ENCODE data around the gene USP34. TPM values are rescaled to one million over a fixed set of nuclear protein-coding genes. Genes with fewer than 3 reads are reported as not detected.
A peak's percentile ranks its signal among the peaks of the same experiment; 100 is the strongest.

The USP34 gene
- total and polyA plus RNA-seq, 9 of the 15 experiments (the other 6 are each of a cell fraction or from before 2014, with no cell fraction given): 19.8 to 108 (median 67.8) TPM

DNA sequence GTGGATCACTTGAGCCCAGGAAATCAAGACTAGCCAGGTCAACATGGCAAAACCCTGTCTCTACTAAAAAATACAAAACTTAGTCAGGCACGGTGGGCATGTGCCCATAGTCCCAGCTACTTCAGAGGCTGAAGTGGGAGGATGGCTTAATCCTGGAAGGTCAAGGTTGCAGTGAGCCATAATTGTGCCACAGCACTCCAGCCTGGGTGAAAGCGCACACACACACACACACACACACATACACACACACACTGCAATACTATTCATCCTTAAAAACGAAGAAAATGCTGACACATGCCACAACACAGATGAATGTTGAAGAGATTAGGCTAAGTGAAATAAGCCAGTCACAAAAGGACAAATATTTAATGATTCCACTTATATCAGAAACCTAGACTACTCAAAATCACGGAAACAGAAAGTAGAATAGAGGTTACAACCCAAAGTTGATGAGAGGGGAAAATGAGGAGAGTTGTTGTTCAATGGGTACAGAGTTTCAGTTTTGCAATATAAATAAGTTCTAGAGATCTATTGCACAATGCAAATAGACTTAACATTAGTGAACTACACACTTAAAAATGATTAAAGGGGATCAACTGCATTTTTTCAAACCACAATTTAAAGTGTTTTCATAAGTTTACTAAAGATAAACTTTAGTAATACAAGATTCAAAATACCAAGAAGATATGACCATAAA lies 114.5 kb downstream of the USP34 start (continued):
- TF ChIP-seq, protein P1, sequence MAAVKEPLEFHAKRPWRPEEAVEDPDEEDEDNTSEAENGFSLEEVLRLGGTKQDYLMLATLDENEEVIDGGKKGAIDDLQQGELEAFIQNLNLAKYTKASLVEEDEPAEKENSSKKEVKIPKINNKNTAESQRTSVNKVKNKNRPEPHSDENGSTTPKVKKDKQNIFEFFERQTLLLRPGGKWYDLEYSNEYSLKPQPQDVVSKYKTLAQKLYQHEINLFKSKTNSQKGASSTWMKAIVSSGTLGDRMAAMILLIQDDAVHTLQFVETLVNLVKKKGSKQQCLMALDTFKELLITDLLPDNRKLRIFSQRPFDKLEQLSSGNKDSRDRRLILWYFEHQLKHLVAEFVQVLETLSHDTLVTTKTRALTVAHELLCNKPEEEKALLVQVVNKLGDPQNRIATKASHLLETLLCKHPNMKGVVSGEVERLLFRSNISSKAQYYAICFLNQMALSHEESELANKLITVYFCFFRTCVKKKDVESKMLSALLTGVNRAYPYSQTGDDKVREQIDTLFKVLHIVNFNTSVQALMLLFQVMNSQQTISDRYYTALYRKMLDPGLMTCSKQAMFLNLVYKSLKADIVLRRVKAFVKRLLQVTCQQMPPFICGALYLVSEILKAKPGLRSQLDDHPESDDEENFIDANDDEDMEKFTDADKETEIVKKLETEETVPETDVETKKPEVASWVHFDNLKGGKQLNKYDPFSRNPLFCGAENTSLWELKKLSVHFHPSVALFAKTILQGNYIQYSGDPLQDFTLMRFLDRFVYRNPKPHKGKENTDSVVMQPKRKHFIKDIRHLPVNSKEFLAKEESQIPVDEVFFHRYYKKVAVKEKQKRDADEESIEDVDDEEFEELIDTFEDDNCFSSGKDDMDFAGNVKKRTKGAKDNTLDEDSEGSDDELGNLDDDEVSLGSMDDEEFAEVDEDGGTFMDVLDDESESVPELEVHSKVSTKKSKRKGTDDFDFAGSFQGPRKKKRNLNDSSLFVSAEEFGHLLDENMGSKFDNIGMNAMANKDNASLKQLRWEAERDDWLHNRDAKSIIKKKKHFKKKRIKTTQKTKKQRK (IDR thresholded peaks at IDR 0.05; ENCODE audit: borderline replicate concordance, low read depth, low read length): no peak
- TF ChIP-seq BRCA1 (IDR thresholded peaks at IDR 0.05) (no peak), BRCA1 (CRISPR knock-in tag; IDR thresholded peaks at IDR 0.05) (no peak), FOXJ2 (tag; IDR thresholded peaks at IDR 0.05) (no peak), SP1 (CRISPR knock-in tag; IDR thresholded peaks at IDR 0.05) (no peak), ADNP (tag; IDR thresholded peaks at IDR 0.05) (no peak), STAG1 (CRISPR knock-in tag; IDR thresholded peaks at IDR 0.05; ENCODE audit: borderline replicate concordance) (no peak), CHD2 (IDR thresholded peaks at IDR 0.05; ENCODE audit: low read depth, low read length) (no peak), NFIC (IDR thresholded peaks at IDR 0.05) (no peak), CEBPG (CRISPR knock-in tag; IDR thresholded peaks at IDR 0.05) (no peak), CEBPG (tag; conservative IDR thresholded peaks at IDR 0.05 in 1 of 2, IDR thresholded peaks at IDR 0.05 in 1 of 2) (peak; percentile 60 to 62; a peak in 3 of 4 replicates), ZNF316 (IDR thresholded peaks at IDR 0.05) (peak; percentile 86), SMC3 (conservative IDR thresholded peaks at IDR 0.05; ENCODE audit: insufficient read depth, low read depth, low read length) (no peak), RFX1 (IDR thresholded peaks at IDR 0.05) (no peak)
- TF ChIP-seq, protein P2, sequence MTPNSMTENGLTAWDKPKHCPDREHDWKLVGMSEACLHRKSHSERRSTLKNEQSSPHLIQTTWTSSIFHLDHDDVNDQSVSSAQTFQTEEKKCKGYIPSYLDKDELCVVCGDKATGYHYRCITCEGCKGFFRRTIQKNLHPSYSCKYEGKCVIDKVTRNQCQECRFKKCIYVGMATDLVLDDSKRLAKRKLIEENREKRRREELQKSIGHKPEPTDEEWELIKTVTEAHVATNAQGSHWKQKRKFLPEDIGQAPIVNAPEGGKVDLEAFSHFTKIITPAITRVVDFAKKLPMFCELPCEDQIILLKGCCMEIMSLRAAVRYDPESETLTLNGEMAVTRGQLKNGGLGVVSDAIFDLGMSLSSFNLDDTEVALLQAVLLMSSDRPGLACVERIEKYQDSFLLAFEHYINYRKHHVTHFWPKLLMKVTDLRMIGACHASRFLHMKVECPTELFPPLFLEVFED (CRISPR knock-in tag; conservative IDR thresholded peaks at IDR 0.05): no peak
- TF ChIP-seq, protein P3, sequence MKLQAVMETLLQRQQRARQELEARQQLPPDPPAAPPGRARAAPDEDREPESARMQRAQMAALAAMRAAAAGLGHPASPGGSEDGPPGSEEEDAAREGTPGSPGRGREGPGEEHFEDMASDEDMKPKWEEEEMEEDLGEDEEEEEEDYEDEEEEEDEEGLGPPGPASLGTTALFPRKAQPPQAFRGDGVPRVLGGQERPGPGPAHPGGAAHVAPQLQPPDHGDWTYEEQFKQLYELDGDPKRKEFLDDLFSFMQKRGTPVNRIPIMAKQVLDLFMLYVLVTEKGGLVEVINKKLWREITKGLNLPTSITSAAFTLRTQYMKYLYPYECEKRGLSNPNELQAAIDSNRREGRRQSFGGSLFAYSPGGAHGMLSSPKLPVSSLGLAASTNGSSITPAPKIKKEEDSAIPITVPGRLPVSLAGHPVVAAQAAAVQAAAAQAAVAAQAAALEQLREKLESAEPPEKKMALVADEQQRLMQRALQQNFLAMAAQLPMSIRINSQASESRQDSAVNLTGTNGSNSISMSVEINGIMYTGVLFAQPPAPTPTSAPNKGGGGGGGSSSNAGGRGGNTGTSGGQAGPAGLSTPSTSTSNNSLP (IDR thresholded peaks at IDR 0.05; ENCODE audit: borderline replicate concordance, low read depth, low read length): no peak

Data from K562 (cell line).